GM19238 (cell line): ENCODE results near the gene HOXC12.

Experiments used
- DNase-seq: peaks from one replicate; pipeline ENCODE4 v3.0.0; 2011; ENCODE audit warnings: low spot score; ENCODE audit not compliant: insufficient read length

The HOXC12 gene

DNA sequence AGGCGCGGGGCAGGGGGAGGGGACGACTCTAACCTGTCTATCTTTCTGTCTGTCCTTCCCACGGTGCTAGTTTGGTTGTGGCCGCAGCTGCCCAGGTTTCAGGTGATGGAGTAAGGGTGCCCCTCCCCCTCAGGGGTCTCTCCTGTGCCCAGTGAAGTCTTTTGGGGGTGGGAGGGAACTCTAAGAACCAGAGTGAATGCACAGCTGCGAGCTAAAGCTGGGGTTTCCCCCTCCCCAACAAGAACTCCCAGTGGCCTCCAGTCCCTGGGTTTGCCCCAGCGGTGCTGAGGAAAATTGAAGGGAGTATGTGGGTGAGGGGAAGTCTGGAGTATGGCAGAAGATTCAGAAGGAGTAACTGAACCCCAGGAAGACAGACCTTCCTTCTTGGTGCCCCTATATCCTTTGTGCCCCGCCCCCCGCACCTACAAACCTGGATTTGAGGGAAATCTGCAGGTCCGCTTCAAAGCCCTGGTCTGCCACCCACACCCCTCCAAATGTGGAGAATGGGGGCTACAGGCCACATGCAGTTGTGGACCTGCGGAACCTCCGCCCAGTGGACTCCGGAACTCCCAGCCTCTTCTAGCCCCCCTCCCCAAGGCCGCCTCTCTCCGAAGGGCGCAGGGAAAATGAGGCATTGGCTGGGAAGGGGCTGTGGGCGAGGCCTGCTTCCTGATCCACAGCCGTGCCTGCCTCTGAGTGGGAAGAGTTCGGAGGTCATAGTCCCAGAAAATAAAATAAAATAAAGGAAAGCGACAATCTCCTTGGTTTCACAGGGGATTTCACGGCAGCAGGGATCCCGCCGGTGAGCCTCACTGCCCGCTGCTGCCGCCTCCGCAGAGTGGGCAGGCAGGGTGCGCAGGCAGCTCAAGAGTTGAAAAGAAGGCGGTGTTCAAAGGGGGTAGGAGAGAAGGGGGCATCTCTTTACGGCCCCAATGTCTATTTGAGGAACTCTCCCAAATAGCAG is 41.8 kb downstream of the HOXC12 start:
- DNase-seq = no peak

DNA sequence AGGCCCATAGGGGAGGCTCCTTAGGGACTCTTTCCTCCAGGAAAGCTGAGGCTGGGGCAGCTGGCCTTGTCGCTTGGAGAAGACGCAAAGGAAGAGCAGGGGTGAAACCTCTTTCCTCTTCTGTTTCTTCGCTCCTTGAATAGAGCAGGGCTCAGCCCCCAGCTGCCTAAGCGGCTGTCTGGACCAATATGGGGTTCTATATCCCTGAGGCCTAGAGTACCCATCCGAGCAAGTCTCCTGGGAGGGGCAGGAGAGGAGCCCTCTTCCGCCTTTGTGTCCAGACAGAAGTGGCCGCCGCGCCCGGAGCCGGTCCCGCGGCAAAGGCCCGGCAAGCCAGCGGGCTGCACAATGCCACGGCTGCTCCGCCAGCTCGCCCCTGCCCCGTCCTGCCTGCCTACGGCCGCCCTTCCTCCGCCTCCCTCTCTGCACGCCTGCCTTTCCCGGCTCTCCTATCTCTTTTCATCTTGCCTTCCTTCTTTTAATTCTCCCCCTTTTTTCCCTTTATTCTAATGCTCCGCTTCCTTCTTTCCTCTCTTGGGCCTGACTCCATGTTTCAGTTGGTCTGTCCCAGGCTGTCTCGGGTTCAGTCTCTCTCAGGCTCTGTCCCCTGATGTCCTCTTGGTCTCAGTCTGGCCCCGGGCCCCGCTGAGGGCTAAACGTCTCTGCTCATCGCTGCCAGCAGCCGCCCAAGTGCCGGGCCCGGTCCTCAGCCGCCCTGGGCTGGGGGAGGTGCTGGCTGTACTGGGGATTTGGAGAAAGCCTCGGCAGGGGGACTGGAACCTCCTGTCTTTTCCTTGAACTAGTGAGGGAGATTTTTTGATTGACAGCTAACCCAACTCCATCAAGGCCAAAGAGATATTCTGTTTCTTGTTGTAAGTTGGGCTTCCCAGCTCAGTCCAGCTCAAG is 42.8 kb downstream of the HOXC12 start:
- no peak for DNase-seq

DNA sequence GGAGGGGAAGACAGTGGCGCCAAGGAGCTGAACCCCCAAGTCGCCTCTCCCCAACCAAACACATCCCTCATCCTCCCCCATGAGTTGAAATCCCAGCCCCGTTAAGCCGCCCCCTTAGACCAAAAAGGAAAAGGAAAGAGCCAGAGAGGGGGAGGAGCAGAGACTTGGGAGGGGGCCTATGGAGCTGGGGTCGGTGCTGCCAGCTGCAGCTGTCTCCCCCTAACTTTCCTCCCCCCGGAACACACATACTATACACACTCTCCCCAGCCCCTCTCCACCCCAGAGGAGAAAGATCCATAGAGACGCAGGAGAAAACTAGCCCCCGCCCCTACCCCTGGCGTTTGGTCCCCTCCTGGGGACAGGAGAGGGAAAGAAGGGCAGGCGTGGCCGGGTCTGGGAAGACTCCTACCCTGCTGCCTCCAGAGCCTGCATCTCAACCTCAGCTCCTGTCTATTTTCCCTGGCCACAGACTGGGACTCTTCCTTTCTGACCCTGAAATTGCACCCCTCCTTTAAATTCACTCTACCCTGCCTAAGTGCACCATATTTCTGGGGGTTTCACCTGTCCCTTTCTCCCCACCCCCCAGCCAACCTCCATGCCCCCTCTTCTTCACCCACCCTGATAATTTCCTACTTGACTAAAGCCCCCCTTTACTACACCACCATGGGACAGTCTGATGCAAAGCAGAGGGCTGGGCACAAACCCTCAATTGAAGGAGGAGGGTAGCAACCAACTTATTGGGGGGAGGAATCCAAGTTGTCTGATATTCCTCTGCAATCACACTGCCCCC is 43.6 kb downstream of the HOXC12 start:
- DNase-seq = no peak

DNA sequence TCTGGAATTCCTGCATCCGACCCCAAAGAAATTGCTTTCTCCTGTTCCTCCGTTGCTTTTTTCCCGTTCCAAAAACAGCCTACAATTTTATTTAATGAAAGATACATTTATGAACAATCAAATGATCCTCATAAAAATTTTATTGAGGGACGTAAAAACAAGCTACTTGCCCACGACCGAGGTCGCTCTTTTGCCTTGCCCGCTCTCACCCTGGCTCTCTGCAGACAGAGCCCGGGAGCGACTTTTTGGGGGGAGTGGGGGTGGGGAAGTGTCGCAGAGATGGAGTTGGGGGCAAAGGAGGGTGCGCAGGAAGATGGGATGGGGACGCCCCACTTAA is 44.2 kb downstream of the HOXC12 start:
- no peak for DNase-seq

DNA sequence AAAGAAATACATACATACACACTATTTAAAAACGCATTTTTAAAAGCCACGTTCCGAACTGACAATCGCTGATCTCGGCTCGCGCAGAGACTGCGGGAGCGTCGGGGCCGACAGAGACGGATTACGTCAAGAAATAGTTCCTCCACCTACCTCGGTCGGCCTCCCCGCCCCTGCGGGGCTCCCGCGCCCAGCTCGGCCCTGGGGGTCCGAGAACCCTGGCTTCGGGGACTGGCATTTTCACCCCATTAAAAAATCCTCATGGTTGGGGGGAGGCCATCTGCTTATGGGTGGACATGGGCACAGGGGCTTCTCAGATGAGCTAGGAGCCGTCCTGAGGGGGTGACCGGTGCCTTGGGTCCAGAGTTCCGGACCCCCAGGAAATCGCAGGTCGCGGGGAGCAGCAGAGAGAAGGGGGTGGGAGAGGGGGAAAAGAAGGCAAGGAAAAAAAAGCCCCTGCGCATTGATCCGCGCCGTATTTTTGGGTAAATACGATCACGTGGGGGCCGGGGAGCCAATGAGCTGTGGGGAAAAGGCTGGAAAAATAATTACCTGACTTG is 44.9 kb downstream of the HOXC12 start:
- no peak for DNase-seq

DNA sequence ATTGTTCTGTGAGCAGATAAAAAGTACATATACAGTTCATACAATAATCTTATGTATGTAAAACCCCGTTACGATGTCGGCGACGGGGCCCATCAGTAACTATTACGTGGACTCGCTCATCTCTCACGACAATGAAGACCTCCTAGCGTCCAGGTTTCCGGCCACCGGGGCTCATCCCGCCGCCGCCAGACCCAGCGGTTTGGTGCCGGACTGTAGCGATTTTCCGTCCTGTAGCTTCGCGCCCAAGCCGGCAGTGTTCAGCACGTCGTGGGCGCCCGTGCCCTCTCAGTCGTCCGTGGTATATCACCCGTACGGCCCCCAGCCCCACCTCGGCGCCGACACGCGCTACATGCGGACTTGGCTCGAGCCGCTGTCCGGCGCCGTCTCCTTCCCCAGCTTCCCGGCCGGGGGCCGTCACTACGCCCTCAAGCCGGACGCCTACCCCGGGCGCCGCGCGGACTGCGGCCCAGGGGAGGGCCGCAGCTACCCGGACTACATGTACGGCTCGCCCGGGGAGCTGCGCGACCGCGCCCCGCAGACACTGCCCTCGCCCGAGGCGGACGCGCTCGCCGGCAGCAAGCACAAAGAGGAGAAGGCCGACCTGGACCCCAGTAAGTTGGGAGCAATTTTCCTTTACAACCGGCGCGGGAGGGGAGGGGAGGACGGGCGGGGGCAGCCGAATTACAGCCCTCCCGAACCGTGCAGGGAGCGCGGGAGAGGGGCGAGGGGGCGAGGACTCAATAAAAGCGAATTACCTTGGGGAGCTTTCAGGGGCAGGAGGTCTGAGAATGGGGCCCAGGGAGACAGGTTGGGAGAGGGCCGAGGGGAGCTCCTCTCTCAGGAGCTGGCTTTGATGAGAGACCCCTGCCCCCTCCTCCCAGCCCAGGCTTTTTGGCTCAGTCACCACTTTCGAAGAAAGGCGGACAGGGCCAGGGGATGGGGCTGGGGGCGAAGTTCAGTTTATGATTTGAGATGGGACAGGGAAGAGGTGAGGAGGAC is 45.7 kb downstream of the HOXC12 start, which contains the start of gene HOXC9:
Gene HOXC9 (plus strand): TSS at position 46 of the 999 bp plus-strand sequence. CDS start 28 bp downstream, at position 74.
- no peak for DNase-seq

DNA sequence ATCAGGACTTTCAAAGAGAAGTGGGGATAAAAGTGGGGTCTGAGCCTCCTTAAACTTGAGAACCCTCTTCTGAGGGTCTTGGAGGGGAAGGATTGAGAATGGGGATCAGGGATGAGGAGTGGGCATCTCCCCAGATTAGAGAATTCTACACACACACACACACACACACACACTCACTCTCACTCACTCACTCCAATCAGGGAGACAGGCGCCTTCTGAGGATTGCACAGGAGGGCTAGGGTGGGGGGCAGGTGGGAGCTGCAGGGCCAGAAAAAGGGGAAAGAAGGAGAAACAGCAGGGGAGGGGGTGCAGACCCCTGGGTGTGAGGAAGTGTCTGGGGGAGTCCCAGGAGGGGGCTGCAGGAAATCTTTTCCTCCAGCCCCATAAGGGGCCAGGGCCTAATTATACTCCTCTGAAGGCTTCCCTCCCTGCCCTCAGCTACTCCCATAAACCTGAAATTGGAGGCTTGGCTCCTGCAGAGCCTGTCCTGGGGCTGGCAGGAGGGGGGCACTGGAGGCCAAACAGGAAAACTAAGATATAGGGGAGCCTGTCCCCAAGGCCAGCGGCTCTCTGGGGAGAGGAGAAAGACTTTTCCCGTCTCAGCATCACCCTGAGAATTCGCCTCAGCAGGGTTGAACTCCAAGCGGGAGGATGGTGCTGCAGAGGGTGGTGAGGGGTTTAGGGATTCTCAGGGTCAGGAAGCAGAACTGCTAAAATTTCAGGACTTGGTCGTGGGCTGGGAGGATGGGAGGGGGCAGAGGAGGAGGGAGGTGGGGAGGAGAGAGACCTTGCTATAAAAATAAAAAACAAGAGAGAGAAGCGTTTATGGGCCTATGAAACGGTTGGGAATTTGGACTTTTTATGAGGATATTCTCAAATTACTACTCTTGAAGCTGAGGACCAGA is 46.8 kb downstream of the HOXC12 start:
- DNase-seq = no peak

DNA sequence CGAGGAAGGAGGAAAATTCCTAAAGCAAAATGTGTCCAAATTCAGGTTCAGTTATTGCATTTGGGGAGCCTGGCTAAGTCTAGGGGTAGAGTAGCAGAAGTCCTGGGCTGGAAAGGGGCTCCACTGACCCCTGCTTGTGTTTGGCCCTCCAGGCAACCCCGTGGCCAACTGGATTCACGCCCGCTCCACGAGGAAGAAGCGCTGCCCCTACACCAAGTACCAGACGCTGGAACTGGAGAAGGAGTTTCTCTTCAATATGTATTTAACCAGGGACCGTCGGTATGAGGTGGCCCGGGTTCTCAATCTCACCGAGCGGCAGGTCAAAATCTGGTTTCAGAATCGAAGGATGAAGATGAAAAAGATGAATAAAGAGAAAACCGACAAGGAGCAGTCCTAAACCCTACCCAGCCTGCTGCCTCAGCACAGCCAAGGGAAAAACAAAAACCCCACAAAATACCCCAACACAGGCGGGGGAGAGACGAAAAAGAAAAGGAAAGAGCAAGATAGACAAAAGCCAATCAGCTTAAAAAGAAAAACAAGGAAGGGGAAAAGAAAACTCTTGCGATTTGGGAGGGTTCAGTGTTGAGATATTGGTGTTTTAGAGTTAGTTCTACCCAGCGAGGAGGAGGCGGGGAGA is 47.7 kb downstream of the HOXC12 start:
- DNase-seq = no peak

DNA sequence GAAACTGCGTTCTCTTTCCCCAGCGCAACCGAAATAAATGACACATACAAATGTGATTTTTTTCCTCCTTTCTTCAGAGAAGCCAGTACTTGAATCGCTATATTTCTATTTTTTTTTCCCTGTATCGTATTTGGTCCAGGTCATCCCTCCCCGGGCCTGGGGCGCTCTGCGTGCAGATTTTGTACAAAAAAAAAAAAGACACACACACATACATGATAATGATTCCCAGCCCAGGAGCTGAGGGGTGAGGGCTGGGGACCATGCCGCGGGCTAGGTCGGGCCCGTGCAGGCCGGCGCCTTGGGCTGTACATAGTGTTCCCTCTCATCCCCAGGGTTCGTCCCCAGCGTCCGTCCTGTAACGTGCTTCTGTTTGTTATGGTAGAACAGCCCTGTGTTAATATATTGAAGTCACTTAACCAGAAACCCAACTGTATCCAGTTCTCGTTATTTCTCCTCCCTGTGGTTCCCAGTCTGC is 48.2 kb downstream of the HOXC12 start:
- no peak for DNase-seq

DNA sequence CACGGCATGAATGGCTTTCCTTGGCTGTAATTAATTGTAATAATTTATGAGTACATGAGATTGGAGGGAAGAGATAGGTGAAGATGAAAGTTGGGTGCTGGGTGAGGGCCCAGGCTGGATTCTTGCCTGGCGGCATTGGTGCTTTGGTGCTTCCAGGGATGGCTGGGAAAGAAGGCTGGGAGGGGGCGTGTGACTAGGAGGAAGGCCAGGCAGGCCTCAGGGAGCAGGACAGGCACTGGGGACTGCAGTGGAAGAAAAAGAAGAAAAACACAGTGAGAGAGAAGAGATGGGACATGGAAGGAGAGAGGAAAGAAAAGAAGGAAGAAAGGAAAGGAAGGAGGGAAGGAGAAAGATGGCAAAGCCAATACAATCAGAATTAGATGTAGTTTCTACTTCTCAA is 48.9 kb downstream of the HOXC12 start:
- DNase-seq = no peak

DNA sequence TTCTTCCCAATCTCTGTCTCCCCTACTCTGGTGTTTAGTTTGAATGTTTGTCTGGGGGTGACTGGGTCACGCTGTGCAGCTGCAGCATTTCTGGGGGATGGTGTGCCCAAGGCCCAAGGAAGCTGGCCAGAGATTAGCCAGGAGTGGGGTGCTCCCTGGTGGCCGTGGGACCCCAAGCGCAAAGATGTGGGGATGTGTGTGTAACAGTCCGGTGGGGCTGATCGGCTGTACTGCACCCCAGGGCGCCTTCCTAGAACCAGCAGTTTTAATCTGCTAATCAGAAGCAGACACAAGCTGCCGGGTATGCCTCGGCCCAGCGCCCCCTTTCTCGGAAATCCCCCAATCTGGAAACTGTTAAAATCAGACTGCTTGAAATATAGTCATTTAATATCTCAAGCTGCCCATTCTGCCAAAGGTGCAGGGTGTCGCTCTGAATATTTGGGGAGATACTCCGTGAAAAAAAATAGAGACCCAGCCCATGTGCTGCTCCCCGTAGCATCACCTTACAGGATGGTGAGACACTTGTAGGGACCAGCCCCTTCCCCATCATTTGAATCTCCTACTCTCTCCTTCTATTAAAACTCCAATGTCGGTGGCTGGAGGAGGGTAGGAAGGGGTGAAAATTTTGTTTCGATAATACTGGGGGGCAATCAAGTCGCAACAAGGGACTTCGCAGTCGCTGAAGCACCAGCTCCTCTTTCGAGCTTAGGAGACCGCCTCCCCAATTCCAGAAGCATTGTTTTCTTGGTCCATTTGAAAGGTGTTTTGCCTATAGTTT is 49.5 kb downstream of the HOXC12 start:
- no peak for DNase-seq

DNA sequence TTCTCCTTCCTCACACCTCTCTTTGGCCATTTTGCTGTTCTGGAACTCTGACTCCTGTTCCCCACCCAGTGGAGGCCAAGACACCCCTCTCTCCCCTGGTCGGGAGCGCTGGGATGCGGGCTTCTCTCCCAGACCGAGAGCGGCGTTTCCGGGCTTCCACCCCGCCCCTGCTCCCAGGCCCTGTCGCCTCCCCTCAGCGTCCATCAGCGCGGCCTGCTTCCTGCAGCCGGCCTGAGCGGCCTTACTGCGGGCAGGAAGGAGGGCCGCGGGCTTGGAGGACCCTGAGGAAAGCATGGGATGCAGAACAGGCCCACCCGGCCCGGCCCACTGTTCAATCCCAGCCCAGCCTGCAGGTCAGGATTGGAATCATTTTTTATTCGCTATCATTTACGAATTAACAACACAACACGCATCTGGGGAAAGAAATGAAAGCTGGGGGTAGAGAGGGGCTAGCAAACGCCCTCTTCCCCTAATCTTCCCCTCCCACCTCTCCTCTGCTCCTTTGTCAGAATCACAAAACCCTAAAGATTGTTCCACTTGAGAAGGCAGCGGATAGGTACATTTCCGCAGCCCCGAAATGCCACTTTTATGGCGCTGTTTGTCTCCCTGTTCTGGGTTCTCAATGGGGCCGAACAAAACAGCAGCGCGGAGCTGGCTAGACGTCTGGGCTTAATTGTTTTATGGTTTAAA is 50.3 kb downstream of the HOXC12 start:
- no peak for DNase-seq

DNA sequence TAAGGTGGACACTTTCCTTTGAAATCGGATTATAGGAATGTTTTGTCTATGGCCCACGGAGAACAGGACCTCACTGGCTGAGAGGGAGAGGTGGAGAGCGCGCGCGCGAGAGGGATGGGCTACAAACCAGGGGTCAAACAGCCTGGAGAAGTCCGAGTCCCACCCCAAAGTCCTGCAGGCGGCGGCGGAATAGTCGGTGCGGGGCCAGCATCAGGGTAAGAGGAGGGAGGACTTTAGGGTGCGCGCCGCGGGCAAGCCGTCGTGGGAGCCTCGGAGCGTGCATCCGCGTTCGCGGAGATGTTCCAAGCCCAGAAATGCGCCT is 50.8 kb downstream of the HOXC12 start:
- DNase-seq = no peak

DNA sequence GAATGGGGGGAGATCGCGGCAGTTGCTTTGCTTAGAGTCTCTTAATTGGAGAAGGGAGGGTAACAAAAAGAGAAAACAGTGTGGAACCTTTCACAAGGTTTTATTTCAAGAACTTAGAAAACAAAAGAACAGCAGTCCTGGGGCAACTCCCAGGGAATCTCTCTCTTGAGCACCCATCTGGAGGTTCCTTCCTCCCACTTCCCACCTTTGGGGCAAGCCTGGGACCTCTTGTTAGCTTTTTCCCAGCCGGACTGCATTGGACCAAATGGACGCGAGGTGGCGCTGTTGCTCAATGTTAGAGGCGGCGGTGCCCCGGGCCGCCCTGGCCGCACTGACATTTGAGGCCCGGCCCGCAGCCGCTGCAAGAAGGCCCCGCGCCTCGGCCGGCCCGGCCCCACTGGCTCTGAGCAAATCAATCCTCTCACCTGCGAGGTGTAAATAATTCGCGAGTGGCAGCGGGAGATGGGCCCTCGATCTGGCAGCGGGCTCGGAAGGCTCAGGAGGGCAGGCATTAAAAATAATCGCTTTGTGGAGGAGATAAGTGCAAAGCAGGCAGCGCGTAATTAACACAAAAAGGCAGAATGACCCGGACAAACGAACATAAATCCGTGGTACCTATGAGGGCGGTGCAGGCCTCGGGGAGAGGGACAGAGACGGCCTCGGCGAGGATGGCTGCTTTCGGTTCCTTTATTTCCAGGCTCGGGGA is 51.3 kb downstream of the HOXC12 start:
- DNase-seq = peak; percentile 76

DNA sequence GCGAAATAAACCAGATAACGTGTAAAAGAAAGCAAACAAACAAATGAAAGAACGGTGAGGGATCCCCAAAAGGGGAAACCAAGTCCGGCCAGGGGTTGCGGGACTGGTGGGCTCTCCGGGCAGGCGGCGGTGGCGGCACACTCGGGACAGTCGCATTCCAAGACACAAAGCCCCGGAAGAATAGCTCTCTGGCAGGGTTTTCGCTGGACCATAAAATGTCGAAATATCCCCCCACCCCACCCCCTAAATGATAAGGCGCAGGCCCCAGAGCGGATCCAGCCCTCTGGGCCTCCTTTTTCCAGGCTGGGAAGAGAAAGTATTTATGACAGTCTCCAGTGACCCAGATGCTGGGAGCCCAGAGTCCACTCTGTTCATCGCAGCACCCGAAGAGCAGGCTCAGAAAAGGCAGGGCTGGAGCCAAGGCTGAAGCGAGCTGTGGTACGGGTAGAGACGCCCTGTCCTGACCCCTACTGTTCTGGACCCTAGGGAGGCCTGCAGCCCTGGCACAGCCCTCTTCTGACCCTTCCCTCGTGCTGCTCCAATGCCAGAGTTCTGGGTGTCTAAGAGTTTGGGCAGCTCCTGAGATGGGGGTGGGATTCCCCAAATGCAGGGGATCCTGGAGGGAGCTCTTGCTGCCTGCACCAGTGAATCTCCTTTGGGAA is 52.0 kb downstream of the HOXC12 start:
- no peak for DNase-seq
